Amygdala (tissue), 56 donors: Measurements from ENCODE around the gene KCNQ5.

ENCODE experiments used
- DNase-seq, 56 donors: peaks; one replicate each; lab custom pipeline; 2025; lab: John Stamatoyannopoulos, UW

Gene KCNQ5

DNA sequence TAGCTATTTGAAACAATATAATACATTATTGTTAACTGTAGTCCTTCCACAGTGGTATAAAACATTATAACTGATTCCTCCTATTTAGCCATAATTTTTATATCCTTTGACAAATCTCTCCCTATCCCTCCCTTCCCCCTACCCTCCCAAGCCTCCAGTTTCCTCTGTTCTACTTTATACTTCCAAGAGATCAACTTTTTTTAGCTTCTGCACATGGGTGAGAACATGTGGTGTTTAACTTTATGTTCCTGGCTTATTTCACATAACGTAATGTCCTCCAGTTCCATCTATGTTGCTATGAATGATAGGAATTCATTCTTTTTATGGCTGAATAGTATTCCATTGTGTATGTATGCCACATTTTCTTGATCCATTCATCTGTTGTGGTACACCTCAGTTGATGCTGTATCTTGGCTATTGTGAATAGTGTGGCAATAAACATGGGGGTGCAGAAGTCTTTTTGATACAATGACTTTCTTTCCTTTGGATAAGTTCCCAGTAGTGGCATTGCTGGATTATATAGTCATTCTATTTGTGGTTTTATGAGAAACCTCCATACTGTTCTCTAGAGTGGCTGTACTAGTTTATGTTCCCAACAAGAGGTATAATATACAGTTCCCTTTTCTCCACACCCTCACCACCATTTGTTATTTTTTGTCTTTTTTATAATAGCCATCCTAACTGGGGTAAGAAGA is 205.0 kb downstream of the KCNQ5 start:
- no peak for DNase-seq

DNA sequence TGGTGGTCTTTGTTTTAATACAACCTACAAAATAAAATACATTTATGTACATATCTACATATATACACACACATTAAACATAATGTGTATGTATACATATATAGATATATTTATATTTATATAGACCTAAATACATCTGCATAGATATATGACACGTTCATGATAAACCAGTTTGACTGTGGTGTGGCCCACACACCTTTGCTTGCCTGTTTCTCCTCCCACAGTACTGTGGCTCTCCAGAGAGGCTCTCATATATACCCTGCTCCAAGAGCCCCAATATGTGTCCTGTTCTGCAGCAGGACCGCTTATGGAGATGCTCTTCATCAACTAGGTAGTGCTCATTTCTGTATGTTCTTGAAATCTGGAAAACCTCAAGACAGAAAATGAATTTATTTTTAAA is 207.0 kb downstream of the KCNQ5 start:
- DNase-seq, result no peak

DNA sequence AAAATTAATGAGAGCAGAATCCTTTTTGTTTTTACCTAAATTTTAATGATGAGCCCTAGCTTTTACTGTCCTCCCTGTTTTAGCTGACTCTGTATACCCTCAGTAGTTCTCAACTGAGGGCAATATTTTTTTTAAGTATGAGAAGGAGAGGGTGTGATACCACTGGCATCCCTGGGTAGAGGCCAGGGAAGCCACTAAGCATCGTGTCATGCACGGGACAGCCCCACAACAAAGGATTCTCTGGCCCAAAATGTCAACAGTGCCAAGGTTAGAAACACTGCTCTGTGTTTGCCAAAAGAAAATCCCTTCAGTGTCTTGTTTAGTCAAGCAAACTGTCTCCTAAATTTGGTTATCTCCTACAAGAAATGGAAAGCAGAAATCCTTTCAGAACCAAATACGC is 210.4 kb downstream of the KCNQ5 start:
- no peak for DNase-seq

DNA sequence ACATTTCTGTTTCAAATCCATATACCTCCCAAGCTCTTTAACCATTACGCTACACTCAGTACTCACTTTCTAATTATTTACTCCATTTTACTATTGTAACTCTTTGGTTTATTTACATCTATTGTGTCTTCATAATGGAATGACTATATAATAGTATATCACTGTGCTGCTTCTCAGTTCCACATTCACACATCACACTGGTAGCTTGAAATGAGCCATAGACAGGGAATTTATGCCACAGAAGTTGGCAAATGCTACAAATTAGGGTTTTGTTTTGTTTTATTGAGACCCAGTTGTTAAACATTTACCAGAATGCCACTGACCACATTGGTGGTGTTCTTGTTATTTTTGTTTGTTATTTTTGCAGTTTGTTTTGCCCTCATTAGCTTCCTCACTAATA is 213.9 kb downstream of the KCNQ5 start:
- DNase-seq, result no peak

DNA sequence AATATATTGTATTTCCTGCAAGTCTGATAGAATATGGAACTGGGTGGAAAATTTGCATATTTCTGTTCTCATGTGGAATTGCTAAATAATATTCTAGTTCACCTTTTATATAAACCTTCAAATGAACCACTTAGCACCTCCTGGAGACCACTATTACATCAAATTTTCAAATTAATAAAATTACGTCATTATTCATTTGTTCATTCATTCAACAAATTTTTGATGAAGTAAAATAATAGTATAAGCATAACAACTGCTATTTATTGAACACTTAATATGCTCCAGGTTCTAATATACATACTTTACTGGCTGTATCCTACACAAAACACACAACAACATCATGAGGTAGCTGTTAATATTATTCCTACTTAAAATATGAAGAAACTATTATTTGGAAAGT is 215.1 kb downstream of the KCNQ5 start:
- no peak for DNase-seq

DNA sequence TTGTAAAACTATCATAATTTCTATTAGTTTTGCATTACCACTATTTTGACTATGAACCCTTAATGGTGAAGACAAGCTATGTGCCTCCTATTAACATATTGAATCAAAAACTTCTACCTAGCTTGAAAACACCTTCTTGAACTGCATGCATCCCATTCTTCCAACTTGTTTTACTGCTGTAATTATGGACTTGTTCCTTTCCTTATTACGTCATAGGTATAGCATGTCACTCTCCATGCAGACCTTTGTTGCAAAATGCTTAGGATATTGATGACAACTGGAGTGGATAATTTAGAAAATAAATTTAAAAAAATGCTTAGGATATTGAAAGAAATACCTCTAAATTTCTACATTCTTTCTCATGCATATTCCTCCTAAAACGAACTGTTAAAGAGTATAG is 219.3 kb downstream of the KCNQ5 start:
- DNase-seq, result no peak

DNA sequence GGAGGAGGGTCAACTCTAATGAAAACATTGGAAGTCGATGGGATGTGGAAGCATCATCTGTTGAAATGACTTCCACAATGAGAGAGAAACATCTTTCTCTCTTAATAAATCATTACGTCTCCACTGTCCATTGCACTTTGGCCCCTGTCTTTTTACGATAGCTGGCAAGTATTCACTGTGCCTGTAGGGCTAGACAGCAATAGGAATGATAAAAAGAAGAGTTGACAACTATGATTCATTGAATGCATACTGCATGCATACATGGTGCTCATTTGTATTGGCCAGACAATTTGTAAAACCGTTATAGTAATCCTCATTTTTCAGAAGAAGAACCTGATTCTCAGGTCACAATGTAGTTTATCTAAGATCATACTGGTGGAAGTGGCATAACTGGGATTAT is 220.3 kb downstream of the KCNQ5 start:
- no peak for DNase-seq

DNA sequence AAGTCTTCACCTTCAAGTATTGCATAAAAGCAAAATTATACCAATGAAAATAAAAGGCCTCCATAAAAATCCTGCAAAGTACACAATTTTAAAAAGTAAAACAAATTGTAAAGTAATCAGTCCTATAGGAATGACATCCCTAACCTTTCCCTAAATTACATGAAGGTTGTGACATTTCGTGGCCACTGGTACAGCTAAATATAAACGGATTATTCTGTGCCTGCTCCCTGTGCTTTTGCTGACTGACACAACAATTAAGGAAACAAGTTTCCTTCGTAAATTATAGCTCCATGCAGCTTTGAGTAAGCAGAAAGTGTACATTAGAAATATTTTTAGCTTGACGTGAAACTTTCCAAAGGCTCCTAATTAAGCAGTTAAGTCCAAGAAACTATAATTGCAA is 222.8 kb downstream of the KCNQ5 start:
- DNase-seq, result no peak

DNA sequence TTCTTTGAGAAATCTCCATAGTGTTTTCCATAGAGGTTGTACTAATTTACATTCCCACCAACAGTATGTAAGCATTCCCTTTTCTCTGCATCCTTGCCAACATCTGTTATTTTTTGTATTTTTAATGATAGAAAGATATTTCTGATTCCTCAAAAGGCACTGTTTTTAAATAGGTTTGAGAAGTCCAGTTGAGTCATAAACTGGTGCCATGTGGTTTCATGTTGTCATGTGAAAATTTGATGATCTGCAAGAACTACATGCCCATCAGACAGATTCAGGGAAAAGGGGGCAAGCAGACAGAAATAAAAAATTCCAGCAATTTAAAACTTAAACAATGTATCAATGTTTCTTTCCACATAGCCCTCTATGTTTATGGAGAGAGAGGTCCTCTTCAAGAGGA is 227.5 kb downstream of the KCNQ5 start:
- DNase-seq, result no peak

DNA sequence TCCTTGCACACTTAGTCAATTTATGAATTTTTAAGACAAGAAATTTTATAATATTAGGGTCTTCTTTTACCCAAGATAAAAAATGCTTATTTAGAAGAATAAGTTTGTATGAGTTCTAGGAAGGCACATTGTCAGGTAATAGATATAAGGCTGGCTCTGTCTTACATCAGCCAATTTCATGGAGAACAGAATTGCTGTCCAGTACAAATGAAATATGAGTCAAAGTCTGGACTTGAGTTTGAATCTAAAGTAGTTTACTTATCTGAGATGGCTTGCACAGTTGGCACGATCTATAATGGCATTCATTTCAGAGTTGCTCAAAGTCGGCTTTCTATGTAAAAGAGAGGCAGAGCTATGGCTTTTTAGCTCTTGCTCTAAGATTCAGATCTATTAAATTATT is 228.2 kb downstream of the KCNQ5 start:
- DNase-seq, result no peak

DNA sequence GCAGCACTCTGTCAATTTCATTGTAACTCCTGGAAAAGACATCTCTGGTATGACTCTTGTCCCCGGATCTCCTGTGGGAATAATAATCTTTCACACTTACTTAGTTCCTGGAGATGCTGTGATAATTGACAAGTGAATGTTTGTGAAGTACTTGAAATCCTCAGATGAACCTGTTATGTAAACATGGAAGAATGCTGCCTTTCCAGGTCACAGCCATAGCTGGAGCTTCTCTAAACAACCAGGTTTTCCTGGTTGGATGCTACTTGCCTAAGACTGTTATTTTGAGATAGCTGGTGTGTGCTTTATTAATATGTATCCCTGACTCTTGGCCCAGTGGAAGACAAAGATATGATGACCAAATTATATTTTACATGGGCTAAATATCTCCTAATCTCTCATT is 228.6 kb downstream of the KCNQ5 start:
- DNase-seq, result no peak

DNA sequence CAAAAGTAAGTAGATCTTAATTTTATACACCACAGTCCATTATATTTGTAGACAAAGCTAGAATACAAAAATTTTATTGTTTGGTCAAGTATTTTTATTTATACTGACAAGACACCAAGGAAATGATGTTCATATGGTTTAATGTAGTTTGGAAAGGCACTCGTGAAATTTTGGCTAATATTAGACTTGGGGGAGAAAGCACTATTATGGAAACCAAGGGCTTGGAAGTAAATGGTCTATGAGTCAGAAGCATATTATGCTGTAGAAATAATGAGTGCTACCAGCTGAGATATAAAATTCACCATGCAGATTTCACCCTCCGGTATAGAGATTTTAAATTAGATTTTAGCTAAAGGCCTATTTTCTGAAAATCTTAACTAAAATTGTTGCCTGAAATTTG is 233.6 kb downstream of the KCNQ5 start:
- no peak for DNase-seq

DNA sequence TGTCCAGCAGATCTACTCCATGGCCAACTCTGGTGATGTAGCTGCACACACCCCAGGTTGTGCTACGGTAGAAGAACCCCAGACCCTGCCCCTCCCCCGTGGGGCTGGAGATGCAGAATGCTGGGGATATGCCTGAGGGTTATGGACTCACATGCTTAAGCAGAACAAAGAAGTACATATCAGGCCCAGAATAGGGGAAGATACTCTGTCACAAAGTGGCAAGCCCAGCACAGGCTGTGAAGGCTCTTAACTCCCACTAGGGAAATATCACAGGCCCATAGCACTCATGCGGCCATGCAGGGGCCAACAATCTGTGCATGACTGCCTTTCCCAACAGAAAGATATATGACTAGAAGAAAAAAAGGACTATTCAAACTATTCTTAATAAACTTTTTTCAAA is 234.9 kb downstream of the KCNQ5 start:
- no peak for DNase-seq

DNA sequence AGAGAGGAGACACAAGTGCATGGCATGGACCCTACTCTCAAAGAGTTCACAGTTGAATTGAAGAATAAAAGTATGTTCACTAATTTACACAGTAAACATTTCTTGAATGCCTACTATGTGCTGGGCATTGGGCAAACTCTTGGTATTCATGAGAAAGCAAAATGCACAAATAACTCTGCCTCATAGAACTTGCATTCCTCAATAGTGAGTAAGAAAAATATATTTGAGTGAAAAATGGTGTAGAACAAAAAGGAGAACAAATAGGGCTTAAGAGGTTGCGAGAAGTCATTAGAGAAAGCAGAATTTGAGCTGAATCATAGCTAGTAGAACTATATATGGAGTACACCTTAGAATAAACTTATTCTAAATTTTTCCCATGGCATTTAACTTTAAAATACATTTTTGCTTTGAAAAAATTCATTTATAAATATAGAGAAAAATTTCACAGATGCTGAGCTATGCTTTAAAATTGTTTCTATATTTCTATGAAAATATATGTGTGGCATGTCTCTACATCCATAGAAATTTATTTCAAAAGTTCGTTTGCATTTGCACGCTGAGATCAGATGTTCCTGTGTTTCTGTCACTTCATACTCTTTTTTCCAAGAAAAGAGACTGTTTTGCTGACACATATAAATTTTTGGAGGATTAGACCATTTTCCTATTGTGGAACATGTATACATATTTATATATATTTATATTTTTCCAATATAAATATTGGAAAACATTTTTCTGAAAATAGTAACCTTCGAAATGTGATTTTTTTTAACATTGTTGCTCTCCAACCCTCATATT is 236.1 kb downstream of the KCNQ5 start:
- no peak for DNase-seq

DNA sequence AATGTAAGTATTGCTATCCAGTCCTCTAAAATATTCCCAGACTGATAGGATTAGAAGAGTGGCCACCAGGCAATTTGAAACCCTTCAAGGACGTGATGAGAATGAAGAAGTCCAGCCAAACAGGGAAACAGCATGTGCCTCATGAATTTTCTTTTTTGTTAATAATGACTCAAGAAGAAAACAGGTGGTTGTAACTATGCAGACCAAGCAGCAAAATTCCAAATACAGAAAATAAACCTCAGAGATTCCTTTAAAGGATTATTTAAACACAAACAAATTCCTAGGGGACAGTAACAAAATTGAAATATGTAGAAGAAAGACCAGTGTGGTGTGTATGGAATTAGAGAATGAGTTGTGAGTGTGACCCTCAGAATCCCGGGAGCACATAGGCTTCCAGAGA is 239.2 kb downstream of the KCNQ5 start:
- DNase-seq, result no peak

DNA sequence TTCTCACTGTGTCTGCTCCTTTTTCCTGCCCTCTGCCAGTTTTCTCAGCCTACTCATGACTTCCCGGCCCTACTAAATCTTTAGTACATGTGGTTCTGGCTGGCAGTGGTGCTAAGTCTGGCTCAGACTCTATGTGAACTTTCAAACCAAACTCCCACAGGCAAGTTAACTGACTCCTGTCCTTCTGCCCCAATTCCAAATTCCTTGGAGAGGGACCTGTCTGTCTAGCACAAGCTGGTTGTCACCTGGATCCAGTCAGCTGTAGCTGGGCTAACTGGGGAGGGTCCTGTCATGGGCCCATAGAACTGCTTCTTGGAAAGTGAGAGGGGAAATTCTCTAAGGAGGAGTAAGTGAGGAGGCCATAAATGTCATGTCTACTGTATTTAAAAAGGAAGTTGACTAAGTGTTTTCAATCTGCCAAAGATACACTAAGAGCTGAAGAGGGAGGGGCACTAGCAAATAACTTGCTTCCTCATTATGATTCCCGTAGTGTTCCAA is 240.1 kb downstream of the KCNQ5 start:
- peak in 1 of 56 donors; percentile 4 for DNase-seq

DNA sequence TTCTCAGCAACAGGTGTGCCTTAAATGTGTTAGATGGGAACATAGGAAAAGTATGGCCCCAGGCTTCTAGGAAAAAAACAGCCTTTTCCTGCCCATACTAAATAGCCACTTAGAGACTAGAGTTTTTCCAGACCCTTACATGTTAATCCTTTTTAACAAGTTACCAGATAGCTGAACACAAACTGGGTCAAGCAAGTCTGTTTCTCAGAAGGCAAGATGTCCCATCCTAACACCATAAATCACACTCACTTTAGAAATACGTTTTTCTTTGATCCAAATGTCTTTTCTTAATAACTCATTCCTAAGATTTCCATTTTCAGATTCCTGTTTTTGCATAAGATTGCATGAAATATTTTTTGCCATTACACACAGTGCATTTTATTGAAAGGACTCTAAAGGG is 241.3 kb downstream of the KCNQ5 start:
- DNase-seq, result no peak

DNA sequence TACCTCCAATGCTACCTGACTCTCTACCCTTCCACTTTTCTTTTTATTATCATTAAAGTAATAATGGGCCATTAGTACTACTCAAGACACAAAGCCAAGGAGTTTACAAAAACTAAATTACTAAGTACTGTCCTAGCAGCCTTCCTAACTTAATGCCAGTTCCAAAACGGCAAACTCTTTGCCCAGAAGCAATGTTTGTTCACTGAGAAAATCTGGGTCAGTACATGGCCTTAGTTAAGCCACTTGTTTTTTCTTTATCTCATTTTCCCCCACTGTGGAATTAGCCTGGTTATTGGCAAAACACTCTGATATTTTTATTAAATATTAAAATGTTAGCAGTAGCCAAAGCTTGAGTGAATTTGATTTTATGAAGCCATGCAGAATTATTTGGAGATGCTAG is 242.4 kb downstream of the KCNQ5 start:
- DNase-seq, result no peak

DNA sequence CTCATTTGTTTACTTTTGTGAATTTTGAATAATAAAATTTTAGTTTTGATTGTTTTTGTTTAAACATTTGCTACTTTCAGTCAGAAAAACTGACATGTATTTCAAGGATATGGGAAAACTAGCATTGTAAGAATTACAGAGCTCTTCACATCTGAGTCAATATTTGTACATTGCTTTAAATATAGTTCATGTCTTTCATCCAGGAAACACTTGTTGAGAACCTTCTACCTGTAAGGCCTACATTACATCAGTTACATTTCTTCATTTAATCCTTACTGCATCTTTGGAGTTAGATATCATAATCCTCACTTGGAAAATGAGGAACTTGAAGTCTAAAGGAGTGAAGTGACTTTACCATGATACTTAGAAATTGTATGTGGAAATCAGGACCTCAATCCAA is 242.9 kb downstream of the KCNQ5 start:
- DNase-seq, result no peak

DNA sequence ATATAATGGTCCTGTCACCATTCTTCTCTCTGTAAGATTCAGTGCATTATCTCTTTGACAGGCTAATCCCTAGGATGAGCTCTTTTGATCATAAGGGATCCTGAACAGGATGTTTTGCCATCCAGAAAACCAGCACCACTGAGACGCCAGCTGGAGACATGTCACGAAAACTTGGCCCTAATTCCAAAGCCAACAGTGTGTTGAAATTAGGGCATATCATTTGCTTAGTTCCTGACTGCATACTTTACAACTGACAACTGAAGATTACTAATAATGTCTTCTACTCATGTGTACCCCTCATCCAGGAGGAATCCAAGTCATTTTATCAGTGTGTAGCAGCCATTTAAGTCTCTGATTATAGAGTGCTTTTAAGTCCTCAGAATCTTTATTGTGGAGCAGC is 243.6 kb downstream of the KCNQ5 start:
- DNase-seq, result no peak

DNA sequence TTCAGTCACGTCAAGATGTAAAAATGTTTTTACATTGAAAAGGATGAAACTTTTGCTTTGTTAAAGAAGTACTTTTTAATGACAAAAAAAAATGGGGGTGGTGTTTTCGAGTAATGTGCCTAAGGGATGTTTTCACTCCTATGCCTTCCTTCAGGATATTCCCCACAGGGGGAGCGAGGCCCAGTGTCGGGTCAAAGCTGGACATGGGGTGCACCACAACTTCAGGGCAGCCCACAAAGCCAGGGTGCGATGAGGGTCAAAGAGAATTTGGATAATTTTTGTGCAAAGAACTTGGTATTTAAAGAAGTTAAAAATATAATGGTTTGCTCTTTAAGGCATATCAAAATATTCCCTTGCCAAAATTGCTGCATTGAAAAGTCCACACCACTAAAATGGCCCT is 247.8 kb downstream of the KCNQ5 start:
- no peak for DNase-seq

DNA sequence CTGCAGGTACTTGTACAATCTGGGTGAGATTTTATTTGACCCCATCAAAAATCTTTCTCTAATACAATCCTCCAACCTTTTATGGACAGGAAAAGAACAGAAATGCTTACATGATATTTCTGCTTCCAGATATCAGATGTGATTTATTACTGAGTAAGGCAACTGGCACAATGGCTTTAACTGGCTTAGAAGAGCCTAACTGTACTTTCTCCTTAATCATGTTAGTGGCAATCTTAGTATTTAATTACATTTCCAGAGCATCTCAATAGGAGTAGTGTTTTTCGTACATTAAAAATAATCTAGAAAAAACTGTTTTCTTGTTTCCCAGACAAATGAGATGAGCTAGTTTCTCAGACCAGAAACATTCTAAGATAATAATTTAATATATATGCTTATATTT is 251.6 kb downstream of the KCNQ5 start:
- no peak for DNase-seq
